Adipocyte (in vitro differentiated cells): Measurements from ENCODE around the gene XYLB.

Experiments
- DNase-seq: peaks from one replicate; pipeline ENCODE4 v3.0.0-alpha.2; 2015; ENCODE audit warnings: low read depth
- H3K27me3 ChIP-seq: replicated peaks from 2 replicates; pipeline ENCODE4 v1.7.0; 2013; ENCODE audit warnings: mild to moderate bottlenecking, low read length, moderate library complexity; ENCODE audit not compliant: control insufficient read depth, insufficient read depth
- H3K36me3 ChIP-seq: 2 replicates; pipeline ENCODE4 v1.7.0; 2013; ENCODE audit warnings: low read length, mild to moderate bottlenecking, moderate library complexity; ENCODE audit not compliant: control insufficient read depth, insufficient read depth, severe bottlenecking
- H3K4me1 ChIP-seq: 2 replicates; pipeline ENCODE4 v1.7.0; 2013; ENCODE audit warnings: mild to moderate bottlenecking, low read length, moderate library complexity; ENCODE audit not compliant: control insufficient read depth, insufficient read depth
- H3K4me3 ChIP-seq: 2 replicates; pipeline ENCODE4 v1.7.0; 2013; ENCODE audit warnings: mild to moderate bottlenecking, low read length, moderate library complexity
- H3K9ac ChIP-seq: 2 replicates; pipeline ENCODE4 v1.7.0; 2013; ENCODE audit warnings: mild to moderate bottlenecking, low read length, moderate library complexity
- H3K9me3 ChIP-seq: 2 replicates; pipeline ENCODE4 v1.7.0; 2013; ENCODE audit warnings: mild to moderate bottlenecking, low read length, moderate library complexity; ENCODE audit not compliant: control insufficient read depth

The XYLB gene

DNA sequence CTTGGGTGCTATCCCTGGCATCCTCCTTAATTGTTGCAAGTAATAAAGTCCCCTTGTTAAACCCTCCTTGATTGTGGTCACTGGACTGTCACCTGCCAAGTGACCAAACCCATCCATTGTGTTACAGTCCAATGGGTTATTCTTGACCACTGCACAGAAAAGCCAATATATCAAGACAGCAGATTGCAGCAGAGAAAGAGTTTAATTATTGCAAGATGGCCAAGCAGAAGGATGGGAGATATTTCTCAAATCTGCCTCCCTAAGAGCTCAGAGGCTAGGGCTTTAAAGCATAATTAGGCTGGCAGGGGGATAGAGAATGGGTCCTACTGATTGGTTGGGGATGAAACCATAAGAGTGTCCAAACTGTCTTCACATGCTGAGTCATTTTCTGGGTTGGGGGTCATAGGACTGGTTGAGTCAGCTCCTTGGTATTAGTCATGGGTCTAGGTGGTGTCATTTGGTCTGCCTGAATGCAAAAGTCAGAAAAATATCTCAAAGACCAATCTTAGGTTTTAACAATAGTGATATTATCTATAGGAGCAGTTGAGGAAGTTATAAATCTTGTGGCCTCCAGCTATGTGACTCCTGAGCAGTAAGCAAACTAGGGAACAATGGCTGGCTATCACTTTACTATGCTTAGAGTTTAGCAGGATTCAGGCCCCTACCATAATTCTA lies 19.1 kb upstream of the XYLB start:
- H3K27me3 ChIP-seq: no peaks in the 10 kb centered on the region
- H3K9ac ChIP-seq: no peak overlapping the region
- H3K9me3 ChIP-seq: peaks cover 12% of the 10 kb centered on the region
- peak; percentile 8 for DNase-seq
- H3K4me1 ChIP-seq: peaks cover 2% of the 10 kb centered on the region
- H3K36me3 ChIP-seq: no peaks in the 10 kb centered on the region
- no peak overlapping the region for H3K4me3 ChIP-seq

DNA sequence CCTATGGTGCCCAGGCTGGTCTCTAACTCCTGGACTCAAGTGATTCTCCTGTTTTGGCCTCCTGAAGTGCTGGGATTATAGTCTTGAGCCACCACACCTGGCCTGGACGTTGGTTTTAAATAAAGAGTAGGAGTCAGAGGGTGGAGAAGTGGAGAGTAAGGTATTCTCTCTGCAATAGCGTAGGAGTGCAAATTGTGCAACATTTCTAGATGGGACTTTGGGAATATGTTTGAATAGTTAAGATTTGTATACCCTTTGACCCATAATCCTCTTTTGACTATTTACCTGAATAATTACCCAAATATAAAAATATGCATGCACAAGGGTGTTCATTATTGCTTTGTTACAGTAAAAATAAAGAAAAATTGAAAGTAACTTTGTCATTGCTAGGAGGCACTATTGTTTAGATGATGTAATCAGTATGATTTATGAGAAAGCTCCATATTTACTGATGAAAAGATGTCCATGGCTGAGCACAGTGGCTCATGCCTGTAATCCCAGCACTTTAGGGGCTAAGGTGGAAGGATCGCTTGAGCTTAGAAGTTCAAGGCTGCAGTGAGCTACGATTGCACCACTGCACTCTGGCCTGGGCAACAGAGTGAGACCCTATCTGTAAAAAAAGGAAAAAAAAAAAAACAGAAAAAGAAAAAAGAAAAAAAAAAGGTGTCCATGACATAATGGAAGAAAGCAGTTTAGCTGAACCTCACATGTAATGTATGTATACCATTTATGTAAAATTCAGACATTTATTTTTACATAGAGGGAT lies 15.1 kb upstream of the XYLB start:
- Histone ChIP-seq H3K27me3 (no peaks in the 10 kb centered on the region), H3K4me3 (no peak overlapping the region), H3K9ac (no peak overlapping the region), H3K4me1 (peaks cover 16% of the 10 kb centered on the region), H3K36me3 (no peaks in the 10 kb centered on the region), H3K9me3 (peaks cover 12% of the 10 kb centered on the region)
- DNase-seq: no peak

DNA sequence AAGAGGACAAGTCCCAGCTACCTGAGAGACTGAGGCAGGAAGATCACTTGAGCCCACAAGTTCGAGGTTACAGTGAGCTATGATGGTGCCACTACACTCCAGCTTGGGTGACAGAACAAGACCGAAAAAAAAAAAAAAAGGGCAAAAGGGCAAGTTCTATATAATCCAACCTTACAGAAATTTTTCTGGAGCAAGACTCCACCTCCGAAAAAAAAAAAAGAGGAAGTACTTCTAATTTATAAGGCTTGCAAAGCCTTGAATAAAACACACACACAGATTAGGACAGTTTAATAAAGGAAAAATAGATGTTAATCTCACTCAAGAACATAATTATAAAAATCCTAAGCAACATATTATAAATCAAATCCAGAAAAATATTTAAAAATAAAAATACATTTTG lies 14.4 kb upstream of the XYLB start:
- Histone ChIP-seq H3K9ac (no peak overlapping the region), H3K36me3 (no peaks in the 10 kb centered on the region)
- no peak for DNase-seq

DNA sequence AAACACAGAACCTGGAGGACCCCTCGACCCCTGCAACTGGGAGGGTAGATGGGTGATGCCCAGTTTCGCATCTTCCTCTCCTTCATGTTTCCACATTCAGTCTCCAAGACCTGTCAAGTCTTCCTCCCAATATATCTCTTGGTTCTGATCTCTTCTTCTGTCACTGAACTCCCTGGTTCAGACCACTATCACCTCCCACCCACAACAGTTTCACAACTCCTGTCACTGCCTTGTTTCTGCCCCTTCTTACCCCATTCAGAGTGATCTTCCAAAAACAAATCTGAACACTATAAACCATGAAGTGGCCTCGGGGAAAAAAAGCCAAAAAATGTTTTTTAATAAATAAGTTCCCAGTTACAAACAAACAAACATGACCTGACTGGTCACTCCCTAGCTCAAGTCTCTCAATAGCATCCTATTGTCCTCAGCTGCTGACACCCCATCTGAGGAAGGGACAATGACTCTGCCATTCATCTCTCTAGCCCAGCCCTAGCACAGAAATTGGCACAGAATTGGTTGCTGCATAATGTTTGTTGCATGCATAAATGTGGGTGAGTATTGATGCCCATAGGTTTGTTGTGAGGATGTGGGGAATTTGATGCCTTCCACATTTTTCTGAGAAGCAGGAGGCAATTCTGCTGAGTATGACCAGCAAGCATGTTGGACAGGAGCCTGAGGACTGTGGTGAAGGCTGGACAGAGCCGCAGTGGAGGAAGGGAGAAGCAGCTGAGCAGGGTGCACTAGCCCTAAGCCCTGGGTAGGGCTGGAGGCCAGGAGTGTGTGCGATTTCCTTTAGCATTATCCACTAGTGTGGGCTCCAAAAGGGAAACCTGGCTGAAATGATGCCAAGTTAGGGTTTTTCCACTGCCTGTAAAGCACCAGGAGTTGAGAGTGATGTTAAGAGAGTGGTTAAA lies 12.2 kb upstream of the XYLB start:
- Histone ChIP-seq H3K27me3 (no peaks in the 10 kb centered on the region), H3K9me3 (no peaks in the 10 kb centered on the region), H3K4me3 (no peak overlapping the region), H3K36me3 (no peaks in the 10 kb centered on the region), H3K9ac (no peak overlapping the region), H3K4me1 (peaks cover 14% of the 10 kb centered on the region)
- peak; percentile 71 for DNase-seq

More for the DNA sequence above, 14.4 kb upstream of the XYLB start:
- Histone ChIP-seq H3K4me3 (no peak overlapping the region), H3K27me3 (no peaks in the 10 kb centered on the region), H3K9me3 (peaks cover 4% of the 10 kb centered on the region), H3K4me1 (peaks cover 16% of the 10 kb centered on the region)

DNA sequence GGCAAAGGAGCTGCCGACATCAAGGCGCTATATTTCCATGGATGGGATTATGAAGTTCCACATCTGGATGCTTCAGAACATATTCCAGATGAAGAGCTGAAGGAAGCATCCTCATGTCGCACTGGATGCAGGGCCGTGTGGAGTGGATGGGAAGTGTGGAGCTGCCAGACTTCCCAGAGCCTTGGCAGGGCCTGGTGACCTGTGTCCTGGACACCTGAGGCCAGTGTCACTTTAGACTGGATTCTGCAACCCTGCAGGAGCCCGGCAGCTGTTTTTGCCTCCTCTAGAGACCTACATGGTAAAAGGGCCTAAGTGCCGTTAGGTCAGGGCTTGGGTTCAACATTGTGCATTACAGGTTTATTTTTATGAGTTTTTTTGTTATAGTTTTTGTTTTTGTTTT lies 11.3 kb upstream of the XYLB start:
- Histone ChIP-seq H3K4me1 (peaks cover 14% of the 10 kb centered on the region), H3K27me3 (no peaks in the 10 kb centered on the region)

DNA sequence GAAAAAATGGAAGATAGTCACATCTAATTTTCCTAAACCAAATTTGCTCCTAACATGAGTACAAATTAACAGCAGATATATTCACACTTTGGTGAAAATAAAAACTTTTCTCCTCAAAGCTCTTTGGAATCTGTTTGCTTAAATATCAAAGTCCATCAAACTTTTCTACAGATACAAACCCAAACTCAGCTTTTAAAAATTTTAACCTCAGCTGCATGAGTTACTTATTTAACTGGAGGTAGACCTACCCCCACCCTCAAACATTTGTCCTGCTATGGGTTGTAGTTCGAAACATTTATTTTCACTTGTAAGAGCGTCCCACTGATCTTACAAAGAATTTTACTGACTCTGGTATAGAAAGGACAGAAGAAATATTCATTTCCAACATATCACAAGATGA lies 8.9 kb upstream of the XYLB start:
- no peaks in the 10 kb centered on the region for H3K27me3 ChIP-seq
- H3K9ac ChIP-seq: no peak overlapping the region
- H3K4me1 ChIP-seq: peaks cover 14% of the 10 kb centered on the region
- no peak overlapping the region for H3K4me3 ChIP-seq
- no peak for DNase-seq
- no peaks in the 10 kb centered on the region for H3K9me3 ChIP-seq
- H3K36me3 ChIP-seq: no peaks in the 10 kb centered on the region

More for the DNA sequence above, 11.3 kb upstream of the XYLB start:
- H3K9me3 ChIP-seq: no peaks in the 10 kb centered on the region
- no peak overlapping the region for H3K9ac ChIP-seq
- H3K4me3 ChIP-seq: no peak overlapping the region
- H3K36me3 ChIP-seq: no peaks in the 10 kb centered on the region
- DNase-seq: no peak

DNA sequence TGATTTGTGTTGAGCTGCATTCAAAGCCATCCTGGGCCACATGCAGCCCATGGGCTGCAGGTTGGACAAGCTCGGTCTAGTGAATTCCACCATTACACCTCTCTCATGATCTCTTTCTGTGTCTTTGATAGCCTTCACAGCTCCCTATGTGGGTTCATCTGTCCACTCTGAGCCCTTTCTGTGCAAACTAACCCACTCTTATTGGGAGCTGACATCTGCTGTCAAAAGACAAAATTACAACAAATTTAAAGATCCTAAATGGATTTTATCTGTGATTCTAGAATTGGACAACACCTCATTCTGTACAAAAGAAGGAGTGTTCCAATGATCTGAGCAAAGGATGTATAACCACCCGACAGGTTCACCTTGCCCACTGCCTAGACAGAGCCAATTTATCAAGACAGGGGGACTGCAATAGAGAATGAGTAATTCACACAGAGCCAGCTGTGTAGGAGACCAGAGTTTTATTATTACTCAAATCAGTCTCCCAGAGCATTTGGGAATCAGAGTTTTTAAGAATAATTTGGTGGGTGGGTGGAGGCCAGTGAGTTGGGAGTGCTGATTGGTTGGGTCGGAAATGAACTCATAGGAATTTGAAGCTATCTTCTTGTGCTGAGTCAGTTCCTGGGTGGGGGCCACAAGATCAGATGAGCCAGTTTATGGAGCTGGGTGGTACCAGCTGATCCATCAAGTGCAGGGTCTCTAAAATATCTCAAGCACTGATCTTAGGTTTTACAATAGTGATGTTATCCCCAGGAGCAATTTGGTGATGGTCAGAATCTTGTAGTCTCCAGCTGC lies 2.6 kb upstream of the XYLB start:
- Histone ChIP-seq H3K27me3 (no peaks in the 10 kb centered on the region), H3K9me3 (no peaks in the 10 kb centered on the region), H3K9ac (no peak overlapping the region), H3K4me3 (no peak overlapping the region), H3K36me3 (no peaks in the 10 kb centered on the region), H3K4me1 (peaks cover 14% of the 10 kb centered on the region)
- peak; percentile 43 for DNase-seq

DNA sequence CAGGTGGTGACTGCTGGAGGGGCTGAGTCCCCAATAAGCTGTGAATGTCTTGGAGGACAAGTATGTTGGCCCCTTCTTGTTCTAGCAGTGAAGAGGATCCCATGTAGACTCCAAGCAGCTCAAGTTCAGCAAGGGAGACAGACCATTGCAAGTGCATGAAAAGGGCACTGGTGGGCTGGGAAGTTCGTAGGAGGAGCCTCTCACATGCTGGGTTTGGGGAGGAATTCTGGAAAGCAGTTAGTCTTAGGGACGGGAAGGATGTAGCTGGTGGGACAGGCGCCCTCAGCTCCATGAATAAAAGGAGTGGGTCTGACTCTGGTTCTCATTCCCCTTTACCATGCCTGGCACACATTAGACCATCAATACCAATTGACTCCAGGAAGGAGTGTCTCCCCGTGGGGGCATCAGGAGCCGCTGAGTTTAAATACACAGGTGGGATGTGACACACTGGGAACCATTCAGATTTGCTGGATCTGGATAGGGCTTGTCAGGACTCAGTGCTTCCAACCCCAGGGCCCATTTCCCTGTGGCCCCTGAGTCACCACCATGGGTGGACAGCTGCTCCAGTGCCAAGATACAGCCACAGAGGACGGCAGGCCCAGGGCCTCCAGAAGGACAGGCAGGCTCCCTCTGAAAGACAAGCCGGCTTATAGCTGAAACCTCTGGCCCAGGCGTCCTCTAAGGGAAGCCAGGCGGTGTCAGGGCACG lies 552 bp upstream of the XYLB start:
- Histone ChIP-seq H3K4me3 (peak overlapping the region; percentile 85), H3K9ac (peak overlapping the region; percentile 88), H3K36me3 (no peaks in the 10 kb centered on the region), H3K4me1 (peaks cover 21% of the 10 kb centered on the region), H3K9me3 (no peaks in the 10 kb centered on the region), H3K27me3 (no peaks in the 10 kb centered on the region)
- no peak for DNase-seq

DNA sequence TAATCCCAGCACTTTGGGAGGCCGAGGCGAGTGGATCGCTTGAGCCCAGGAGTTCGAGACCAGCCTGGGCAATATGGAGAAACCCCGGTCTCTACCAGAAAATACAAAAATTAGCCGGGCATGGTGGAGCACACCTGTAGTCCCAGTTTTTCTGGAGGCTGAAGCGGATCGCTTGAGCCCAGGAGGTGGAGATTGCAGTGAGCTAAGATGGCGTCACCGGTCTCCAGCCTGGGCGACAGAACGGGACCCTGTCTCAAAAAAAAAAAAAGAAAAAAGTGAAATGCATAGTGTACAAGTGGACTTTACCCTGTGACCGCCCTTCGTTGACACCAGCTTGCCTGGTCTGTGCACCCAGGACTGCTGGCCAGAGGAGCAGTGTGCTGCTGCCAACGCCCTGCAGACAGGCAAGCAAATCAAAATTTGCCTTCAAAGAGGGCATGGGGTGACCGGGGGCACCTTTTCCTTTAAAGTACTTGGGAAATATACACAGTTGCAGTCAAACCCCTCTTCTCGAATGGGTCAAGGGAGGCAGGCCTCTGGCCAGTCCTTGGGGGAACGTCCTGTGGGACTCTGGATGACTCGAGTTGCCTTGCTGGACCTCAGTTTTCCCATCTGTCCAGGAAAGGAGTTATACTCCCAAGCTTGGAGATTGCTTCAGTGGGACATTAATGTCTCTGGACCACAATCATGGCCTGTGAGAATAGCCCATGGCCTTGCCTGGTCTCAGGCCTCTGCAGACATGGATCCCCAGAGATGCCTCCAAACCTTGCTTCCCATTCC lies 1.0 kb downstream of the XYLB start:
- H3K4me3 ChIP-seq: peak overlapping the region; percentile 85
- DNase-seq: no peak
- H3K36me3 ChIP-seq: peaks cover 4% of the 10 kb centered on the region
- H3K4me1 ChIP-seq: peaks cover 21% of the 10 kb centered on the region
- H3K9me3 ChIP-seq: no peaks in the 10 kb centered on the region
- peak overlapping the region; percentile 88 for H3K9ac ChIP-seq
- no peaks in the 10 kb centered on the region for H3K27me3 ChIP-seq

DNA sequence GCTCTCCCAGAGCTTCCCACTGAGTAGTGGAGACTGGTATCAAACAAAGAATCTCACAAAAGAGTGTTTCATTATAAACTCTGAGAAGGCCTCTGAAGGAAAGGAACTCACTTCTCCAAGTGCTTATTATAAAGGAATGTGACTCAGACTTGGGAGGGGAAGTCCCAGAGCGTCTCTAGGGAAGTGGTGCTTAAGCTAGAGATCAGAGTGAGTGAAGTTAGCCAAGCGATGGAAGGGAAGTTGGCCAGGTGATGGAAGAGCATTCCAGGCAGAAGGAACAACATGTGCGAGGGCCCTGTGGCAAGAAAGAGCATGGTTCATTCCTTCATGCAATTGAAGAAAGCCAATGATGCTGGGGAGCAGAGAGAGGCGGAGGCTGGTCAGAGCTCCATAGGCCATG lies 2.3 kb downstream of the XYLB start:
- Histone ChIP-seq H3K9me3 (no peaks in the 10 kb centered on the region), H3K36me3 (peaks cover 4% of the 10 kb centered on the region), H3K4me3 (no peak overlapping the region), H3K4me1 (peaks cover 21% of the 10 kb centered on the region), H3K9ac (no peak overlapping the region), H3K27me3 (no peaks in the 10 kb centered on the region)
- DNase-seq: peak; percentile 36
